GM18511 (cell line): Measurements from ENCODE around the gene NLK.

Experiments
- ATAC-seq: cut with Tn5 transposase; IDR thresholded peaks from one replicate; pipeline ENCODE4 v1.9.1; 2021; ENCODE audit warnings: mild to moderate bottlenecking, moderate library complexity; ENCODE audit not compliant: unreplicated experiment

The NLK gene

DNA sequence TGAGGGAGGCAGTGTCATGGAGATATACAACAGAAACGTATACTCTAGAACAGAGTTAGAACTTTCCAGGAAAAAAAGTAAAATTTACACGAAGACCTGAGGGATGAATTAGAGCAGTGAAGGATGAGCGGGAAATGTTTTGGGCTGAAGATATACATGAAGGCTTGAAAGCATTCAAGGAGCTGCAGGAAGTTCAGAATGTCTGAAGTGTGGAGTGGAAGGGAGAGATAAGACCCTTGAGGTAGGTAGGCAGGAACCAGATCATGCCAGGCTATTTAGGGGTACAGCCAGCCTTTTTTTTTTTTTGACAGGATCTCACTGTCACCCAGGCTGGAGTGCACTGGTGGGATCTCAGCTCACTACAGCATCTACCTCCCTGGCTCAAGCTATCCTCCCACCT lies 3.2 kb upstream of the NLK start:
- ATAC-seq: no peak

- no peak for ATAC-seq
Observed at GRCh38 chr17:28040406-28040805, 2.1 kb upstream of the NLK start.

- peak; percentile 95 for ATAC-seq
Observed at GRCh38 chr17:28041068-28041843, 1.2 kb upstream of the NLK start.

DNA sequence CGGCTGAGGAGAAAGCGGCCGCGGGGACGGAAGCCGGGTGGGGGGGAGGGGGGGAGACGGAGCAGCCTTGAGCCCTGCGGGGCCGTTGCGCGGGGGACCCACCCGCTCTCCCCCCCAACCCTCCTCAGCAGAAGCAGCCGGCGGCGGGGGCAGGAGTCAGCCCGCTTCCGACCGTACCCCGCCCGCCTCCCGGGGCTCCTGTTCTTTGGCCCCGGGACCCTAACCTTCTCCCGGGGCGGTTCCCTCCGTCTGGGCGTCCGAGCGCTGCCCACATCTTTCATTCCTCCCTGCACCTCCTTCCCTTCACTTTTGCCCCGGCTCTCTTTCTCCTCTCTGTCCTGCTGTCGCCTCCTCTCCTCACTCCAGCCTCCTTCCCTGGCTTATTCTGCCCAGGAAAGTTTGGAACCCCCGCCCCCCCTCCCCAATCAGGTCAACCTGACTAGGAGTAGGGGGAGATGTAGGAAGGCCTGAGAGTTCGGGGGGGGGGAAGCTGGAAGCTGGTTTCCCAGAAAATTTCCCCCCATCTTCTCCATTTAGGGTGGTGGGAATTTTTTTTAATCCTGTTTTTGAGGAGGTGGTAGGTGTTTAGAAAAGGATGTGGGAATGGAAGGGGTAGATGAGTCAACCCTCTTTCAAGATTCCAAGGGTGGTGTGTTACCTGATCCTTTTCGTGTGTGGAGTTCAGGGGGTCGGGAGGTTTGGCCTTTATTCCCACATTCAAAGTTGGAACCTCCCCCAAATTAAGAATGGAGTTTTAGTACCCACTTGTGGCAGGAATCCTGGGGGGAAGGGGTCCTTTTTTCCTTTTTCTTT lies 427 bp upstream of the NLK start:
- ATAC-seq: peak; percentile 12

DNA sequence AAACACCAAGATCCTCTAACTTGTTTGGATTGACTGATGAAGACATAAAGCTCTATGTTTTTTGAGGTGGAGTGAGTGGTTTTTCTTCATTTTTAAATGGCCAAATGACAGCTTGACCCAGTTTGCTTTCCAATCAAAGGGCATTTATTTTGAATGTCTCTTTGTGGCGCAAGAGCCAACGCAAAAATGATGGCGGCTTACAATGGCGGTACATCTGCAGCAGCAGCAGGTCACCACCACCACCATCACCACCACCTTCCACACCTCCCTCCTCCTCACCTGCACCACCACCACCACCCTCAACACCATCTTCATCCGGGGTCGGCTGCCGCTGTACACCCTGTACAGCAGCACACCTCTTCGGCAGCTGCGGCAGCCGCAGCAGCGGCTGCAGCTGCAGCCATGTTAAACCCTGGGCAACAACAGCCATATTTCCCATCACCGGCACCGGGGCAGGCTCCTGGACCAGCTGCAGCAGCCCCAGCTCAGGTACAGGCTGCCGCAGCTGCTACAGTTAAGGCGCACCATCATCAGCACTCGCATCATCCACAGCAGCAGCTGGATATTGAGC lies 329 bp downstream of the NLK start:
- no peak for ATAC-seq

DNA sequence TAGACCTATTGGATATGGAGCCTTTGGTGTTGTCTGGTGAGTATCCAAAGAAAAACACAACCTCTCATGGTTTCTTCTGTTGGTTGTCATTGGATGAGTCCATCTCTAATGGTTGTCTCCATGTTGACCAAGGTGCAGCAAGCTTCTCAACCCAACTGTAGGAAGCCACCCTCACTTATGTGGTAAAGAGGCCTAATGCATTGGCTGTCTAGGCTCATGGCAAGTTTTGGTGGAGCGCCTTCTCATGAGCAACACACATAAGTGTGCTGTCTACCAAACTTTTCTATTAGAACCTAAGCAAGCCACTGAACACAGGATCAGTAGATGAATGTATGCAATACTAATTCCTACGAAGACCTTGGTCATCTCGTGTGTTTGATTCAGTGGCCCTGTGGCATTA lies 819 bp downstream of the NLK start:
- no peak for ATAC-seq

- ATAC-seq: no peak
Observed at GRCh38 chr17:28043741-28044140, 1.3 kb downstream of the NLK start.

DNA sequence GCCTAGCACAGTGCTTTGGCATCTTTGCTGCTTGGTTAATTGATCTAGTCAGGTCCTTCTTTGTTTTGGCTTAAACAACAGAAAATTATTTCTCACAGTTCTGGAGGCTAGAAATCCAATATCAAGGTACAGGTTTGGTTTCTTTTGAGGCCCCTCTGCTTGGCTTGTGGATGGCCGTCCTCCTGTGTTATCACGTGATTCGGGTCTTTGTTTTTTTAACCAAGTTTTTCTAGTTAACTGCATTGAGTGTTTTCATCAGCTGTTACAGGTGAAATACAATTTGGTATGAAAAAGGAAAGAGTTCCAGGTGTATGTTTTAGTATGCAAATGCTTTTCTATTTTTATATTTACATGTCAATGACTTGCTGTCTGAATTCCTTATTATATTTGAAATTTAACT lies 2.8 kb downstream of the NLK start:
- ATAC-seq: no peak

- no peak for ATAC-seq
Observed at GRCh38 chr17:28046034-28046825, 3.8 kb downstream of the NLK start.

DNA sequence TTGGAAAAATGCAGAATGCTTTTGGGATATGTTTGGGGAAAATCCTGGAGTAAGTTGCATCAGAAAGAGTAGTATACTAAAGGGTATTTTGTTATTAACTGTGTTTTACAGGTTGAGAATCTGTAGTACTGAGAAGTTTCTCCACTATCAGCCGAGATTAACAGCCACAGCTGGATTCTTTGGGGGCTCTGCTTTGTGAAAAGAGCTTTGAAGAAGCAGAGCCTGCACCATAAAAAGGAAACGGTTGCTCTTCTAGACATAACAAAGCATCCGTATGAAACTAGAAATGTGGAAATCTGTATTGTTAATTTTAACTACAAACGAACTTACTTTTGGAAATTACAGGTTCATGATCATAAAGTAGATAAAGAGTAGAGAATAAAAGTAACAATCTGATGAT lies 5.3 kb downstream of the NLK start:
- no peak for ATAC-seq

DNA sequence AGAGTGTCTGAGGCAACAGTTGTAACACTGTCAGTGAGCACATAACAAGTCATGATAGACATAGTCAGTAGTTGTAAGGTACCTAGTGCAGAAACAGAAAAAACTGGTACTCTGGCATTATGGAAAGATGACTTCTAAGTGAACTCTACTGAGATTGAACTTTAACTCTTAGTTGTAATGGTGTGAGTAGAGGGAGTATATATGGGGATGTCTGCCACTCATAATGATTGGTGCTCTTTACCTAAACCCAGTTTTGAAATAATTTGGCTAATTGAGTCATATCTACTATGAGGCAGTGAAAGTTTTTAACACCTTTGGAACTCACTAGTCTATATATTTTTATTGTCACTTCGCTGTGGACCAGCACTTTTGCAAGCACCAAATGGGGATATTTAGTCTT lies 6.6 kb downstream of the NLK start:
- ATAC-seq: no peak

DNA sequence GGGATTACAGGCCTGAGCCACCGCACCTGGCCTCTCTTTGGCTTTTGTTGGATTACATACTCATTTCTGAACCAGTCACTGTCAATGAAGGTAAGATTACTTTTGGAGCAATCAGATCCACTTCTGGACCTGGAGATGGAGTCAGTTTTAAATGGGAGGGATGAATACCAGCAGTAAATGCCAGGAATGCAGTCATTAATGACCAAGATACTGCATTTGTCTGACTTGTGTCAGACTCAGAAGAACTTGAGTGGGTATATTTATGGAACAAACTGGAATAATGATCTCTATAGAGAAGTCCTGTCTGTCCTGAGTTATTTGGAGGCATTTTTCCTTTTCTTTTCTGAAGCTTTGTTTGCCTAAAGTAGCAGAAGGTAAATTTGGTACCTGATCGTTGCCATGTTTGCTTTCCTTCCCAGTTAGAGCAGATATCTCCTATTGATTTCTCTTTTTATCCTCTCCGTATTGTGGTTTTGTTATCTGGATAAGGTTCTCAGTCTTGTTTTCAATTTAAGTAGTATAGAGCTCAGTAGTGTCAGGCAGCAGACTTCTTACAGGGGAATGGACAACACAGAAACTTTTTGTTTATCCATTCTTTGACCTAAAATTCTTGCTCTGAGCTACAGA lies 10.7 kb downstream of the NLK start:
- no peak for ATAC-seq

- no peak for ATAC-seq
Observed at GRCh38 chr17:28053725-28054124, 11.2 kb downstream of the NLK start.

- ATAC-seq: no peak
Observed at GRCh38 chr17:28055546-28056275, 13.2 kb downstream of the NLK start.

- no peak for ATAC-seq
Observed at GRCh38 chr17:28056276-28056620, 13.8 kb downstream of the NLK start.

DNA sequence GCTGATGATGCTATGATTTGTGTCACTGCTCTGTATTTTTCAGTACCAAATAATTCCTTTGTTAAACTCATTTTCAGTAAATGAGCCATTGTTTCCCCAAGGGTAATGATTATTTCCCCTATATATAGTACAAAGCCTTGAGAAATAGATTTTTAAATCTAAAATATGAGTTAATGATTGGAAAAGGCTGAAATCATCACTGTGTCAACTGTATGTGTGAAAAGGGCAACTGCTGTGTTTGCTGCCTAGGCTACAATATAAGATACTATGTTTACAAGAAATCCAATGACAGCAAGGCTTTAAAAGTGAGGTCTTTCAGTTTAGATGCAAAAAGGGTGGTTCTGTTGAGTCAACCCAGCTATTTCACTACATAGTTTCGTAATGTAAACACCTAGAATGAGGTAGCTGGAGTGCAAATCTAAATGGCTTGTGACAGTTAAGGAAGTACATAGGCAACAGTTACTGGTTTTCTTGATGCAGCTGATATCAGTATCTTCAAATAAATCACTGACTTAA lies 15.3 kb downstream of the NLK start:
- peak; percentile 85 for ATAC-seq

- no peak for ATAC-seq
Observed at GRCh38 chr17:28059675-28060074, 17.2 kb downstream of the NLK start.

- ATAC-seq: no peak
Observed at GRCh38 chr17:28065706-28066105, 23.2 kb downstream of the NLK start.

- no peak for ATAC-seq
Observed at GRCh38 chr17:28069061-28069460, 26.6 kb downstream of the NLK start.

- ATAC-seq: no peak
Observed at GRCh38 chr17:28071179-28071578, 28.7 kb downstream of the NLK start.
